OCI-LY1 (cell line): Measurements from ENCODE around the gene SIK3.
"Not testable (repeated sequence)": the region's sequence is repeated elsewhere in the genome, so short reads cannot be mapped to it uniquely, and the experiment has no call there.

Experiments used
- H2AFZ ChIP-seq: fragments of 200-600 bp; sonication (generic), shearing (Covaris generic); 2 replicates; pipeline ENCODE4 v1.6.0; 2014; ENCODE audit warnings: antibody characterized with exemption, mild to moderate bottlenecking, low read length
- H3F3A ChIP-seq: fragments of 200-600 bp; sonication (generic), shearing (Covaris generic); 2 replicates; pipeline ENCODE4 v1.6.0; 2014; ENCODE audit warnings: mild to moderate bottlenecking, antibody characterized with exemption, low read length, moderate library complexity; ENCODE audit not compliant: insufficient read depth
- H3K27ac ChIP-seq: fragments of 200-600 bp; sonication (generic); 2 replicates; pipeline ENCODE4 v1.5.1; 2014; ENCODE audit warnings: low read length, mixed run types, mild to moderate bottlenecking, low read depth; ENCODE audit not compliant: poor library complexity, severe bottlenecking
- H3K27me3 ChIP-seq: fragments of 200-600 bp; sonication (generic); 2 replicates; pipeline ENCODE4 v1.6.0; 2014; ENCODE audit warnings: antibody characterized with exemption, mild to moderate bottlenecking, low read length, moderate library complexity; ENCODE audit not compliant: insufficient read depth
- H3K36me3 ChIP-seq: fragments of 200-600 bp; sonication (generic); 2 replicates; pipeline ENCODE4 v1.6.1; 2014; ENCODE audit warnings: mild to moderate bottlenecking, antibody characterized with exemption, low read length, moderate library complexity, mixed read lengths; ENCODE audit not compliant: insufficient read depth
- H3K4me1 ChIP-seq: fragments of 200-600 bp; sonication (generic); 2 replicates; pipeline ENCODE4 v1.5.1; 2014; ENCODE audit warnings: mild to moderate bottlenecking, low read length, moderate library complexity; ENCODE audit not compliant: insufficient read depth, severe bottlenecking
- H3K4me2 ChIP-seq: fragments of 200-600 bp; sonication (generic), shearing (Covaris generic); 2 replicates; pipeline ENCODE4 v1.6.1; 2014; ENCODE audit warnings: low read length
- H3K4me3 ChIP-seq: fragments of 200-600 bp; sonication (generic); 2 replicates; pipeline ENCODE4 v1.5.1; 2014; ENCODE audit warnings: low read length, low read depth, mild to moderate bottlenecking, mixed read lengths; ENCODE audit not compliant: poor library complexity, severe bottlenecking
- H3K79me2 ChIP-seq: fragments of 200-600 bp; shearing (Covaris generic); 2 replicates; pipeline ENCODE4 v1.6.1; 2016; ENCODE audit warnings: mixed run types, low read length, mixed read lengths; ENCODE audit not compliant: insufficient read depth
- H3K9ac ChIP-seq: fragments of 200-600 bp; sonication (generic), shearing (Covaris generic); 2 replicates; pipeline ENCODE4 v1.6.1; 2014; ENCODE audit warnings: mild to moderate bottlenecking, low read length, mixed read lengths
- H3K9me2 ChIP-seq: fragments of 200-600 bp; sonication (generic), shearing (Covaris generic); 2 replicates; pipeline ENCODE4 v1.6.1; 2014; ENCODE audit warnings: low read depth, mild to moderate bottlenecking, low read length, mixed read lengths
- H3K9me3 ChIP-seq: fragments of 200-600 bp; shearing (Covaris generic); 2 replicates; pipeline ENCODE4 v1.6.1; 2014; ENCODE audit warnings: low read length, mixed read lengths
- H4K20me1 ChIP-seq: fragments of 200-600 bp; sonication (generic), shearing (Covaris generic); 2 replicates; pipeline ENCODE4 v1.6.0; 2016; ENCODE audit warnings: mild to moderate bottlenecking, low read length; ENCODE audit not compliant: insufficient read depth
- CTCF ChIP-seq: fragments of 200-600 bp; sonication (generic), shearing (Covaris generic); IDR thresholded peaks from 2 replicates; pipeline ENCODE4 v1.5.1; 2017; ENCODE audit warnings: mild to moderate bottlenecking, antibody characterized with exemption, low read length, moderate library complexity, mixed read lengths
- EZH2 ChIP-seq: fragments of 200-600 bp; sonication (generic), shearing (Covaris generic); IDR thresholded peaks from 2 replicates; pipeline ENCODE4 v1.8.0; 2017; ENCODE audit warnings: borderline replicate concordance, mixed run types, mild to moderate bottlenecking, antibody characterized with exemption, low read length, moderate library complexity, mixed read lengths

SIK3 gene

GRCh38 chr11:117052196-117053149, 45.8 kb downstream of the SIK3 start:
- Histone ChIP-seq H3K9me3 (no peaks in the 10 kb centered on the region), H3K4me3 (no peak overlapping the region), H3K4me1 (no peaks in the 10 kb centered on the region), H4K20me1 (no peaks in the 10 kb centered on the region), H2AFZ (no peak overlapping the region), H3K79me2 (peaks cover 73% of the 10 kb centered on the region), H3K27ac (no peak overlapping the region), H3K9ac (no peak overlapping the region), H3K4me2 (no peak overlapping the region), H3K9me2 (no peaks in the 10 kb centered on the region), H3F3A (no peaks in the 10 kb centered on the region), H3K27me3 (no peaks in the 10 kb centered on the region), H3K36me3 (0 out of 2 replicates have a peak, but pooled peaks cover 3% of the 10 kb centered on the region)
- TF ChIP-seq CTCF (no peak), EZH2 (no peak)

GRCh38 chr11:117050121-117050520, 48.1 kb downstream of the SIK3 start:
- not testable (repeated sequence) for H3K27ac ChIP-seq, H3K9me3 ChIP-seq, H3K4me2 ChIP-seq, H4K20me1 ChIP-seq, H3K4me3 ChIP-seq, H3K36me3 ChIP-seq, H3K9me2 ChIP-seq, H3K4me1 ChIP-seq, H3F3A ChIP-seq, H2AFZ ChIP-seq, H3K27me3 ChIP-seq, H3K9ac ChIP-seq
- H3K79me2 ChIP-seq = peaks cover 77% of the 10 kb centered on the region

GRCh38 chr11:117046627-117047026, 51.6 kb downstream of the SIK3 start:
- H3K27ac ChIP-seq, H2AFZ ChIP-seq, H3K4me3 ChIP-seq, H3K4me2 ChIP-seq, H3F3A ChIP-seq, H3K9me2 ChIP-seq, H3K27me3 ChIP-seq, H3K9ac ChIP-seq, H3K9me3 ChIP-seq, H4K20me1 ChIP-seq: not testable (repeated sequence)
- Histone ChIP-seq H3K79me2 (peaks cover 84% of the 10 kb centered on the region), H3K4me1 (peaks cover 21% of the 10 kb centered on the region), H3K36me3 (peaks cover 30% of the 10 kb centered on the region)

- no peak overlapping the region for H3K4me3 ChIP-seq
- H3K4me1 ChIP-seq = peaks cover 28% of the 10 kb centered on the region
- no peak for TF ChIP-seq EZH2
- TF ChIP-seq CTCF = no peak
- H3K79me2 ChIP-seq = peaks cover 86% of the 10 kb centered on the region
- H3K27me3 ChIP-seq = no peaks in the 10 kb centered on the region
- no peak overlapping the region for H3K9ac ChIP-seq
- no peak overlapping the region for H3K27ac ChIP-seq
- no peaks in the 10 kb centered on the region for H3K9me2 ChIP-seq
- H3K36me3 ChIP-seq = peaks cover 30% of the 10 kb centered on the region
- H3K4me2 ChIP-seq = no peak overlapping the region
- no peaks in the 10 kb centered on the region for H3K9me3 ChIP-seq
- H2AFZ ChIP-seq = no peak overlapping the region
- H4K20me1 ChIP-seq = no peaks in the 10 kb centered on the region
- no peaks in the 10 kb centered on the region for H3F3A ChIP-seq
These were observed 52.3 kb downstream of the SIK3 start for GRCh38 chr11:117045956-117046355.
